ENCODE data around the gene CEND1.

The CEND1 gene

GRCh38 chr11:827146-827896 lies 37.4 kb upstream of the CEND1 start:
- no peak for DNase-seq

- DNase-seq, result no peak
Observed at GRCh38 chr11:826836-827145, 36.9 kb upstream of the CEND1 start.

DNA sequence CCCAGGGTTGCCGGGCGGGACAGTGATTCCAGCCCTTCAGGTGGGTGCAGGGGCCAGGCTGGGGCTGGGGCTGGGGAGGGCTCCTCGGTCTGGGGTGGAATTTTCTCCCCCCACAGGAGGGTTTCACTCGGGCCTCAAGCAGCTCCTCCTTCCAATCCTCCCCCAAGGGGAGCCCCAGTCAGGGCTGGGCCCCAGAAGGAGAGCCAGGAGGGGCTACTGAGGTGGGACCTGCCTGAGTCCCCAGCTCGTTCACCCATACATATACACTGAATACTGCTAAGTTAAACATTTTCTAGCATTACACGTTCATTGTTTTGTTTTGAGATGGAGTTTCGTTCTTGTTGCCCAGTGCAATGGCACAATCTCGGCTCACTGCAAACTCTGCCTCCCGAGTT lies 36.3 kb upstream of the CEND1 start:
- no peak for DNase-seq

- DNase-seq, result no peak
Observed at GRCh38 chr11:825366-826226, 35.7 kb upstream of the CEND1 start.

GRCh38 chr11:824942-825341 lies 35.1 kb upstream of the CEND1 start:
- DNase-seq, result no peak

DNA sequence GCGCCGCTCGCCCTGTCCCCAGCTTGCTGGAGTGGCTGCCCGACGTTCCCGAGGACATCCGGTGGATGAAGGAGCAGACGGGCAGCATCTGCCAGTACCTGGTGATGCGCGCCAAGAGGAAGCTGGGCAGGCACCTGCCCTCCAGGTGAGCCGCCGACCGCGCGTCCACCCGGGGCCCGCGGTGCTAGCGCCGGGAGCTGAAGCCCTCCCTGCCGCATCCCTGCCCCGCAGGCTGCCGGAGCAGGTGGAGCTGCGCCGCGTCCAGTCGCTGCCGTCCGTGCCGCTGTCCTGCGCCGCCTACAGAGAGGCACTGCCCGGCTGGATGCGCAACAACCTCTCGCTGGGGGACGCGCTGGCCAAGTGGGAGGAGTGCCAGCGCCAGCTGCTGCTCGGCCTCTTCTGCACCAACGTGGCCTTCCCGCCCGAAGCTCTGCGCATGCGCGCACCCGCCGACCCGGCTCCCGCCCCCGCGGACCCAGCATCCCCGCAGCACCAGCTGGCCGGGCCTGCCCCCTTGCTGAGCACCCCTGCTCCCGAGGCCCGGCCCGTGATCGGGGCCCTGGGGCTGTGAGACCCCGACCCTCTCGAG lies 34.5 kb upstream of the CEND1 start:
- DNase-seq, result no peak

DNA sequence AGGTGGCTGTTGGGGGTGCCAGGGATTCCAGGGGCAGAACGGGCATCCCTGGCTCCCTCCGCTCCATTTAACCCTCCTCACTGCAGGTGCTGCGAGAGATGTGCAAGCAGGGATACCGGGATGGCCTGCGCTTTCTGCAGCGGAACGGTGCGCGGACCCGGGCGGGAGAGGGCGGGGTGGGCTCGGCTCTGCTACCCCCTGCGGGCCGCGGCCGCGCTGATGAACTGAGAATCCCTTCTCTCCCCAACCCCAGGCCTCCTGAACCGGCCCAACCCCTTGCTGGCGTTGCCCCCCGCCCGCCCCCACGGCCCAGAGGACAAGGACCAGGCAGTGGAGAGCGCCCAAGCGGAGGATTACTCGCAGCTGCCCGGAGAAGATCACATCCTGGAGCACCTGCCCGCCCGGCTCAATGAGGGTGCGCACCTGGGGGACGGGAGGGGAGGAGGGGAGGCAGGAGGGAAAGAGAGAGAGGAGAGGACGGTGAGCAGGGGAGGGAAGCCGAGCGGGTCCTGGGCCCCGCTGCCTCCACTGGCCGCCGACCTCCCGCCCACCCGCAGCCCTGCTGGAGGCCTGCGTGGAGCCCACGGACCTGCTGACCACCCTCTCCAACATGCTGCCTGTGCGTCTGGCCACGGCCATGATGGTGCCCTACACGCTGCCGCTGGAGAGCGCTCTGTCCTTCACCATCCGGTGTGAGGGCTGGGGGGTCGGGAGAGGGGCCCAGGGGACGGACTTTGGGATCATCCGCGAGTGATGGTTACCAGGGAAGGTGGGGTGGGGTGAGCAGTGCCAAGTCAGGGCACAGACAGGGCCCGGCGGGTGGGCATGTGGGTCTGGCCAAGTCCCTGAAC lies 33.8 kb upstream of the CEND1 start:
- DNase-seq, result no peak

DNA sequence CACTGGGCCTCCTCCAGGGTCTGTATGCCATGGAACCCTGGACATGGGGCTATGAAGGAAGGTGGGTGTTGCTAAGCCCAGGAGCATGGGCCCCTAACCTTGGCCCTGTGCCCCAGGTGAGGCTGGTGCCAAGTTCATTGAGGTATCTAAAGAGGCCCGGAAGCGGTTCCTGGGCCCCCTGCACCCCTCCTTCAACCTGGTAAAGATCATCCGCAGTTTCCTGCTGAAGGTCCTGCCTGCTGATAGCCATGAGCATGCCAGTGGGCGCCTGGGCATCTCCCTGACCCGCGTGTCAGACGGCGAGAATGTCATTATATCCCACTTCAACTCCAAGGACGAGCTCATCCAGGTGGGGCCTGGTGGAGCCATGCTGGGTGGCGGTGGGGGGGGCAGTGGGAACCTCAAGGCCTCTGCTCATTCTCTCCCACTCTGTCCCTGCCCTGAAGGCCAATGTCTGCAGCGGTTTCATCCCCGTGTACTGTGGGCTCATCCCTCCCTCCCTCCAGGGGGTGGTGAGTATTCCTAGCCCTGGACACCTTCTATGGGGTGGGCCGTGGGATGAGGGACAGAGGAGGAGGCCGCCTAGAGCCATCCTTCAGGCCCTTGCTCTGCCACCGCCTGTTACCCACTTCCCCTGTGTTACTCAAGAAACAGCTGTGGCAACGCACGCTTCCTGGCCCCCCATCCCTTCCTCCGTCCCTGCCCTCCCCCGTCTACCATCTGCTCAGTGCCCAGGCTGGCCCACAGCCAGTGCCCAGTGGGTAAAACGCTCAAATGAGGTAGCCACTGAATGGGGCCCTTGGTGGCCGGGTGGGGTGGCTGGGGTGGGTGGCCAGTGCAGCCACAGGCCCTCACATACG lies 31.9 kb upstream of the CEND1 start:
- no peak for DNase-seq

DNA sequence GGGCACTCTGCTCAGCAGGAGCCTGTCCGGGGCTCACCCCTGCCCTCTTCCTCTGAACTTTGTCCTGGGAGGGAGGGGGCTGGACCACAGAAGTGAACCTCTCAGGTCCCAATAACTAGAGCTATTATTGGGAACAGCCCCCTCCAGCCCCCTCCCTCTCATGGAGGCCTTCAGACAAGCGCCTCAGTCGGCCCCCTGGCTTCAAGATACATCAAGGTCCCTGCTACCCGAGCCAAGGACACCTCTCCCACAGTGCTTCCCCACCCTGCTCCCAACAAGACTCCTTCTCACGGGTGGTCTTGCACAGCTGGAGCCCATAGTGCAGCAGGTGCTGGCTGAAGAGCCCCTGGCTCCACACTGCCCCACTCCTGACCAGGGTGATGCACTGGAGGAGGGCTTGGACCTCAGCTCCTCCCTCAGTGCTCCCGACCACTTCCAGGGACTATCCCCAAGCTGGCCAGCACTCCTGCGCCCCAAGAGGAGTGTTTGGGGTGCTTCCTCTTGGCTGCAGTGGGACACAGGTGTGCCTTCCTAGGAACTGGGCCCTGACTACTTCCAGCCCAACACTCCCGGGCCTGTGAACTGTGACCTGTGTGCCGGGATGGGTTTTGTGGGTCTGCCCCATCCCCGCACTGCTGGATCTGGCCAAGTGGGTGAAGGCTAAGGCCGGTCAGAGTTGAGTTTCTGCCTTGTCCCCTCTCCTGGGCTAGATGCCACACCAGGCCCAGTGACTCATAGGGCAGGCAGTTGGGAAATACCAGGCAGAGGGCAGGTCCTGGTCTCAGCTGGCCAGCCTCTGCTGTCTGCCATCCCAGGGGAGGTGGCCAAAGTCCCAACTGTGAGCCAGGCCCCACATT lies 31.0 kb upstream of the CEND1 start:
- DNase-seq, result no peak

GRCh38 chr11:819943-820649 lies 30.2 kb upstream of the CEND1 start:
- DNase-seq, result peak; percentile 88

DNA sequence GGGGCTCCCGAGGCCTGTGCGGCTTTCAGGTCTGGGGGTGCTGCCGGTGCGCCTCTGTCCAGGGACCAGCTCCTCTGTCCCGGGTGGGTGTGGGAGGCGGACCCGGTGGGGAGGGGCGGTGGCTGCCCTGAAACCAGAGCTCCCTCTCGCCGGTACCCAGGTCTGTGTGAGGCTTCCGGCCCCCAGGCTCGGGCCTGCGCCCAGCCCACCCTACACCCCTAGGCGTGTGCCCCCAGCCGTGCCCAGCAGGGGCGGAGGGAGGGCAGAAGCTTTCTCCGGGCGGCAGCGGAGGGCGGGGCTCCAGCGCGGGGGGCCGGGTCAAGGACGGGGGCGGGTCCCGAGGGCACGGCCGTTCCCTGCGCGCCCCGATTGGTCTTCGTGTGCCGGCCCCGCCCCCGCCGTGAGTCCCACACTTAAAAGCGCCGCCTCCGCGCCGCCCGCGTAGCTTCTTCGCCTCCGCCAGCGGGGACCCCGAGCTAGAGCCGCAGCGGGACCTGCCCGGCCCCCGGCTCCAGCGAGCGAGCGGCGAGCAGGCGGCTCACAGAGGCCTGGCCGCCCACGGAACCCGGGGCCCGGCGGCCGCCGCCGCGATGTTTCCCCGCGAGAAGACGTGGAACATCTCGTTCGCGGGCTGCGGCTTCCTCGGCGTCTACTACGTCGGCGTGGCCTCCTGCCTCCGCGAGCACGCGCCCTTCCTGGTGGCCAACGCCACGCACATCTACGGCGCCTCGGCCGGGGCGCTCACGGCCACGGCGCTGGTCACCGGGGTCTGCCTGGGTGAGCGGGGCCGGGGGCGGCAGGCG lies 29.4 kb upstream of the CEND1 start:
- peak; percentile 86 for DNase-seq

DNA sequence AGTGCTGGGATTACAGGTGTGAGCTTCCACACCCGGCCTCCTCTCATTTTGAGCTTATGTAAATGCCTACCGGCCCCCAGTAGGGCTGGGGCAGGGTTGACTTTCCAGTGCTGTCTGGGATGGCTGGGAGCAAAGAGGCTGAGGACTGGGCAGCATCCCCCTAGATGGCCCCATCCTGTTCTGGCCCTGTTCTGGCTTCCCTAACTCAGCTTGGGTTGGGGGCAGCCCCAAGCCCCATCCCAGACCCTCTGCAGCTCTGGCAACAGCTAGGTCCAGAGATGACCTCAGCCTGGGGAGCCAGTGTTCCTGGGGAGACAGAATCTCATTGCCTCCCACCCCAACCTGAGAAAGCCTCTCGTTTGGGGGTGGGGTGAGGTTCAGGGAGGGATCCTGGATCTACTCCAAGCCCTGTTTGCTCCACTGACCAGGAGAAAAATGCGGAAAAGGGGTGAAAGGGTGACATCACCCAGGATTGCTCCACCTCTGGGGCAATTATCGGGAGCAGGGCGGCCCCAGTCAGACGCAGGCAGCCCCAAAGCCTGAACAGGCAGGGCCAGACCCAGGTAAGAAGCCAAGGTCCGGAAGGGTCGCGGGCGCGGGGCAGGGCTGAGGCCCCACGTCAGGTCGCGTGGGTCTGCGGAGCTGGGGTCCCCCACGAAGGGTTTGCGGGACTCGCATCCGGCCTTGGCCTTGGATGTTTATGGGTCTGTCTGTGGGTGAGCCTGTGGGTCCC lies 28.7 kb upstream of the CEND1 start, which contains the start of gene PNPLA2:
PNPLA2 (plus strand) TSS at position 519 of the 733 bp plus-strand sequence. CDS start 805 bp downstream, outside the sequence.
- no peak for DNase-seq

DNA sequence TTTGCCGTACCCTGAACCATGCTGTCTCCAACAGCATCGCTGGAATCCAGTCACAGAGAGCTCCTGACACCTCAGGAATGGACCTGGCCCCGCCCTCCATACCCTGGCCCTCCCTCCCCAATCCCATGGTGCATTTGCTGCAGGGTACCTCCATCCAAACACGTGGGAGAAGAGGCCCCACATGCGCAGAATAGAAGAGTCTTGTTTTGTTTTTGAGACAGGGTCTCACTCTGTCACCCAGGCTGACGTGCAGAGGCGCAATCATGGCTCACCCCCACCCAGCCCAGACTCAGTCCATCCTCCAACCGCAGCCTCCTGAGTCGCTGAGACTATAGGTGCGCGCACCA lies 26.5 kb upstream of the CEND1 start:
- no peak for DNase-seq

- DNase-seq, result no peak
Observed at GRCh38 chr11:815675-816432, 26.0 kb upstream of the CEND1 start.

DNA sequence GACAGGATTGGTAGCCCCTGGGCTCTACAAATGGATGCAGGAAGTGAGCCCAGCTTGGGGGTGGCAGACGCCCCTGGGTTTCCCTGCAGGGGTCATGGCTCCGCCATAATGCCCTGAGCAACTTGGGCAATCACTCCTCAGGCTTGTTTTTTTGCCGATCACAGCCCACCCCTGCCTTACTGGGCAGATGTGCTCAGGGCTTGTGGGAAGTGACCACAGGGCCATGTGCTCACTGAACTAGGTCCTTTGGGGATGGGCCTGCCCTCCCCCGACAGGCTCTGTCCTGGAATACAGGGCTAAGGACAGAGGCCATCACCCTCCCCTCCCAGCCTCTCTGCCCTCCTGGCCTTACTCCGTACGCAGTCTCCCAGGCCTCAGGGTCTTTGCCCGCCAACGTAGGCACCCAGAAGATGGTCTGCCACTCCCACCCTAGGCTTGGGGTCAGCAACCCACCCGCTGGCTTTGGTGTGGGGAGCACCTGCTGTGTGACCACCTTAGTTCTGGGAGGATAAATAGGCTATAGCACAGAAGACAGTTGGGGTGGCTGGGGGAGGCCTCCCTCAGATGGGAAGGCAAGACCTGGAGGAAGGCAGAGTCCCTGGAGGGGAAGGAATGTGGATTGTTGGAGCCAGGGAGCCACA lies 23.7 kb upstream of the CEND1 start:
- no peak for DNase-seq

DNA sequence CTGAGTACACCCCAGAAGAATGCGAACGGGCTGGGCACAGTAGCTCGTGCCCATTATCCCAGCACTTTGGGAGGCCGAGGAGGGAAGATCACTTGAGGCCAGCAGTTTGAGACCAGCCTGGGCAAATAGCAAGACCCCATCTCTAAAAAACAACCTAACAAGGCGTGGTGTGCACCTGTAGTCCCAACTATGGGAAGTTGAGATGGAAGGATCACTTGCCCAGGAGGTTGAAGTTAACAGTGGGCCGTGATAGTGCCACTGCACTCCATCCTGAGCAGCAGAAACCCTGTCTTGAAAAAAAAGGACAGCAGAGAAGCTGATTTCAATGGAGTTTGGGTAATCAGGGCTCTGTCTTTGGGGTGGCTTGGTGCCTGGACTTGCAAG lies 23.2 kb upstream of the CEND1 start:
- no peak for DNase-seq

GRCh38 chr11:812390-812789 lies 22.5 kb upstream of the CEND1 start:
- DNase-seq, result no peak

All from activated CD4-positive, alpha-beta T cell treated with anti-CD3 and anti-CD28 coated beads for 1 hour (primary cell).